Smooth muscle cell of the coronary artery (primary cell): ENCODE data around the gene TIMELESS. TPM values are rescaled to one million over a fixed set of nuclear protein-coding genes. Genes with fewer than 3 reads are reported as not detected.

Experiments
- total RNA-seq: library from RNA; depleted of rRNA; stranded (reverse); fragments of >200 nt; gene quantifications from 2 replicates; pipeline ENCODE4 v1.2.3, GENCODE V29; 2014; ENCODE audit warnings: low replicate concordance

The TIMELESS gene, protein sequence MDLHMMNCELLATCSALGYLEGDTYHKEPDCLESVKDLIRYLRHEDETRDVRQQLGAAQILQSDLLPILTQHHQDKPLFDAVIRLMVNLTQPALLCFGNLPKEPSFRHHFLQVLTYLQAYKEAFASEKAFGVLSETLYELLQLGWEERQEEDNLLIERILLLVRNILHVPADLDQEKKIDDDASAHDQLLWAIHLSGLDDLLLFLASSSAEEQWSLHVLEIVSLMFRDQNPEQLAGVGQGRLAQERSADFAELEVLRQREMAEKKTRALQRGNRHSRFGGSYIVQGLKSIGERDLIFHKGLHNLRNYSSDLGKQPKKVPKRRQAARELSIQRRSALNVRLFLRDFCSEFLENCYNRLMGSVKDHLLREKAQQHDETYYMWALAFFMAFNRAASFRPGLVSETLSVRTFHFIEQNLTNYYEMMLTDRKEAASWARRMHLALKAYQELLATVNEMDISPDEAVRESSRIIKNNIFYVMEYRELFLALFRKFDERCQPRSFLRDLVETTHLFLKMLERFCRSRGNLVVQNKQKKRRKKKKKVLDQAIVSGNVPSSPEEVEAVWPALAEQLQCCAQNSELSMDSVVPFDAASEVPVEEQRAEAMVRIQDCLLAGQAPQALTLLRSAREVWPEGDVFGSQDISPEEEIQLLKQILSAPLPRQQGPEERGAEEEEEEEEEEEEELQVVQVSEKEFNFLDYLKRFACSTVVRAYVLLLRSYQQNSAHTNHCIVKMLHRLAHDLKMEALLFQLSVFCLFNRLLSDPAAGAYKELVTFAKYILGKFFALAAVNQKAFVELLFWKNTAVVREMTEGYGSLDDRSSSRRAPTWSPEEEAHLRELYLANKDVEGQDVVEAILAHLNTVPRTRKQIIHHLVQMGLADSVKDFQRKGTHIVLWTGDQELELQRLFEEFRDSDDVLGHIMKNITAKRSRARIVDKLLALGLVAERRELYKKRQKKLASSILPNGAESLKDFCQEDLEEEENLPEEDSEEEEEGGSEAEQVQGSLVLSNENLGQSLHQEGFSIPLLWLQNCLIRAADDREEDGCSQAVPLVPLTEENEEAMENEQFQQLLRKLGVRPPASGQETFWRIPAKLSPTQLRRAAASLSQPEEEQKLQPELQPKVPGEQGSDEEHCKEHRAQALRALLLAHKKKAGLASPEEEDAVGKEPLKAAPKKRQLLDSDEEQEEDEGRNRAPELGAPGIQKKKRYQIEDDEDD
- total RNA-seq, result 3.7 and 5.4 TPM in 2 replicates

DNA sequence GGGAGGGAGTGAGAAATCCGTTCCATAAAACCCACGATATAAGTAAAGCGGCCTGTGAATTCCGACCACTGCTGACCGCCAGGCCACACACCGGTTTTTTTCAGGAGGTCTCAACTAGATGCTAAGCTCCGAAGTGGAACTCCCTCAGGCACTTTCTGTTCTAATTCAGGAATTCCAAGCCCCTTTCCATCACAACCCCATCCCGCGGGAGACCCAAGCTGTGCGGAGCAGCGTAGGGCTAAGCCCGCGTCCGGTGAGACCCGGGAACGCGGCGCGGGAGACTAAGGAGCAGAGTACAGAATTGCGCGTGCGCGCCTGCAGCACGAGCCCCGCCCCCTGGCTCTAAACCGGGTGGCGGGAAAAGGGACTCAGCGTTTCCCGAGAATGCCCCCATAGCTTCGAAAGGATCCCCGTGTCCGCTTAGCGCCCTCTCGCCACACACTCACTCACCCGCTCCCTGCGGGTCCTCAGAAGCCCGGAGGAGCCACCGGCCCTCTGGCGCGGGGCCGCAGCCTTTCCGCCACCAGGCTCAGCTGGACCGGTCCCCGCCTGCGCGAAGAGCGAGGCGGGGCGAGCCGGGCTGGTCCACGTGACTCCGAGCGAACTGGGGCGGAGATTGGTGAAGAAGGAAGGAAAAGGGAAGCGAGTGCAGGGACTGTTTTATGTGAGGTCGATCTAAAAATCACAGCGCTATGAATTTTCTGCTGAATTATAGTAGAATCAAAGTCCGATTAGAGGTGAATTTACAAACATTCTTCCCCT lies at the start of gene TIMELESS:
Gene TIMELESS (minus strand): TSS at position 567 of the 762 bp plus-strand sequence. CDS start 15,256 bp downstream, outside the sequence.

DNA sequence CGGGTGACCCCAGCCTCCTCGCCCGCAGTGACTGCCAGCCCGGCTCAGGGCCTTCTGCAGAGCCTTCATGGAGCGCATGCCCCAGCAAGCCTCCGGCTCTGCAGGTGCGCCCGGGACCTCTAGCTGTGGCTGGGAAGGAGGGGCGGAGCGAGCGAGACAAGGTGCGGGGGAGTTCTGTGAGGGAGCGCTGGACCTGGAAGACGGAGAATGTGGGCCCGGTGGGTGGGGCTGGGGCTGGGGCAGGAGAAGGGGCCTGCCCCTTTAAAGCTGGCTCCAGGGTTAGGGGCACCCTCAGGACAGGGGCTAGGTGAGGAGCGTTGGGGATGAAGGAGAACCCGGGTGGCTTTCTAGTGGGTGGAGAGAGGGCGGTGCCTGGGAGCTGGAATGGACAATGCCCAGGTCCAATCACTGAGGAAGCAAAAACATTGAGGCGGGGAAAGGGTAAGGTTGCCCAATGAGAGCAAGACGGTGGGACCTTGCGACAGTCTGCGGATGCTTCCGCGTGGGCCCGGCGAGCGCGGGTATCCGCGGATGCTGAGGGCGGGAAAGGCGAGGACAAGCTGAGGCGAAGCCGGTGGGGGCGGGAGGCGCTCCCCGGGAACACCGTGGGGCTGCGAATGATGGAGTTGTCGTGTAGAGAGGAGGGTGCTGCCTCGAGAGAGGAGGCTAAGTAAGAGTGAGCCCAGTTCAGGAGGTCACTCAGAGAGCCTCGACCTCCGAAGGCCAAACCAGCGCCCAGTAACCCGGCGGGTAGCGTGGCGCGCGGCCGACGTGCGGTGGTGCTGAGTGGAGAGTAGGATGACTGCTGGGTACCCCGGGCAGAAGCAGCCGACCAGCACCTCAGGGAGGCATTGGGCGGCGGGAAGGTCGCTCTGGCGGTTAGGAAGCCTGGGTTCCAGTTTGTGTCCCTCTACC lies 39.1 kb upstream of the TIMELESS start, which contains the start of gene GLS2:
Gene GLS2 (minus strand): TSS at position 121 of the 915 bp plus-strand sequence. CDS start 43 bp downstream, at position 78.

GRCh38 chr12:56468216-56469006 lies 19.2 kb upstream of the TIMELESS start, which contains the start of gene SPRYD4:
Gene SPRYD4 (plus strand): TSS chr12:56468578. CDS start chr12:56468592, 14 bp downstream.

GRCh38 chr12:56454557-56454956 lies 5.3 kb upstream of the TIMELESS start, which contains the start of gene MIP:
Gene MIP (minus strand): TSS chr12:56454657. CDS start chr12:56454613, 44 bp downstream.

Other genes with a start within 250 kb of the TIMELESS start
- 174 and 323 TPM in 2 replicates for gene RNF41, start 227.5 kb downstream of the TIMELESS start, total RNA-seq
- 24.2 and 33.1 TPM in 2 replicates for gene NABP2, start 225.1 kb downstream of the TIMELESS start, total RNA-seq
- not detected in 2 replicates for gene SLC39A5, start 219.4 kb downstream of the TIMELESS start, total RNA-seq
- 17.0 and 17.1 TPM in 2 replicates for gene ANKRD52, start 191.0 kb downstream of the TIMELESS start, total RNA-seq
- gene COQ10A, start 182.5 kb downstream of the TIMELESS start, total RNA-seq, result 5.9 and 6.9 TPM in 2 replicates
- gene CS, start 149.1 kb downstream of the TIMELESS start, total RNA-seq, result 44.8 and 81.3 TPM in 2 replicates
- 74.3 and 113 TPM in 2 replicates for gene CNPY2, start 133.4 kb downstream of the TIMELESS start, total RNA-seq
- gene PAN2, start 115.4 kb downstream of the TIMELESS start, total RNA-seq, result 15.5 and 22.7 TPM in 2 replicates
- gene IL23A, start 110.5 kb downstream of the TIMELESS start, total RNA-seq, result not detected in 2 replicates
- gene STAT2, start 89.3 kb downstream of the TIMELESS start, total RNA-seq, result 164 and 272 TPM in 2 replicates
- gene APOF, start 86.6 kb downstream of the TIMELESS start, total RNA-seq, result not detected in 2 replicates
- not detected in 2 replicates for gene MIP, start 5.2 kb upstream of the TIMELESS start, total RNA-seq
- gene SPRYD4, start 19.2 kb upstream of the TIMELESS start, total RNA-seq, result 1.1 and 1.2 TPM in 2 replicates
- gene GLS2, start 38.7 kb upstream of the TIMELESS start, total RNA-seq, result 0.38 TPM in 1 of 2 replicates, not detected in the other
- 4.6 and 22.2 TPM in 2 replicates for gene RBMS2, start 72.4 kb upstream of the TIMELESS start, total RNA-seq
- 10.2 and 16.8 TPM in 2 replicates for gene BAZ2A, start 180.9 kb upstream of the TIMELESS start, total RNA-seq
- 465 and 670 TPM in 2 replicates for gene ATP5F1B, start 196.6 kb upstream of the TIMELESS start, total RNA-seq
- gene PTGES3, start 238.9 kb upstream of the TIMELESS start, total RNA-seq, result 28.1 and 44.5 TPM in 2 replicates